GM10266 (cell line): Measurements from ENCODE around the gene UNKL.

Experiments used
- DNase-seq: peaks from one replicate; pipeline ENCODE4 v3.0.0; 2012; ENCODE audit errors: extremely low spot score
- CTCF ChIP-seq: IDR thresholded peaks from 2 replicates; pipeline ENCODE4 v1.5.1; 2012; ENCODE audit warnings: mild to moderate bottlenecking, low read depth; ENCODE audit not compliant: control insufficient read depth, insufficient read depth; ENCODE audit errors: missing control alignments

UNKL gene

GRCh38 chr16:1324286-1324826, 90.1 kb downstream of the UNKL start:
- TF ChIP-seq CTCF: no peak
- no peak for DNase-seq

DNA sequence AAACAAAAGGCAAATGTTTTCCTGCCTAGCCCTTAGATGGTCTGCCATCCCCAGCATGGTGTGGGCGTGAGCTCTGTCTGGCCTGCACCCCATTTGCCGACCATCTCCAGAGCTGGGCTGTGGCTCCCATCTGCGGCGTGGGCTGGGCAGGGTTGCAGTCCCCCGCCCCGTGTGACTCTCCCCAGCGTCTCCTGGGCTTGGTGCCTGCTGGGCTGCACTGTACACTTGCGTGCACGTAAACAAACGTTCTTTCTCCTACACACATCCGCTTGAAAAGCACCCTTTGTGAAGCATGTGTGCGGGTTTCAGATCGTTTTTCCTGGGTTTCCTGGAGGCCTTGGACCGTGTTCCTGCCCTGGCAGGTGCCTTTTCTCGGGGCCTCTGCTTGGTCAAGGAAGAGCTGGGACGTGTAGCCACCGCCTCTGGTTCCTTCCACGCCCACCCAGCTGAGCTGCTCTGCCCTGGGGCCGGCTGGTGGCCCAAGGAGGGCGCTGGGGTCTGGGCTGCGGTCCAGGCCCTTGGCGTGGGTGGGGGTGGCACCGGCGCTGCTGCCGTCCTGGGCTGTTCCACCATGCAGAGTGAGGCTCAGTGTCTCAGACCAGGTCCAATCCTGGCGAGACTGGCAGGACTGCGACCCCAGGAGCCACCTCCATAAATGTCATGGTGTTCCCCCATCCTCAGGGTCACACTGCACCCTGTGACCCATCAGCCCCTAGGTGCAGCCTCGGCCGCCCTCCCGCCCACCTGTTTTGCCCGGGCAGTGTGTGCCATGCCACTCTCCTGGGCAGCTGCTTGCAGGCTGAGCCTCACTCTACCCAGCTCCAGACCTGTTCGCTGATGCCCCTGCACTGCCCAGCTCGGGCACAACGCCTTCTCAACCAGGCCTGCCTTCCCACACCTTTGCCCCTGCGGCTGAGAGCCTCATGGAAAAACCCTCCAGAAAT, 90.9 kb downstream of the UNKL start:
- DNase-seq: no peak

GRCh38 chr16:1322407-1322806, 92.1 kb downstream of the UNKL start:
- DNase-seq: no peak
- no peak for TF ChIP-seq CTCF

More for the DNA sequence above, 90.9 kb downstream of the UNKL start:
- TF ChIP-seq CTCF: no peak

GRCh38 chr16:1320658-1321240, 93.8 kb downstream of the UNKL start:
- TF ChIP-seq CTCF: no peak
- no peak for DNase-seq

DNA sequence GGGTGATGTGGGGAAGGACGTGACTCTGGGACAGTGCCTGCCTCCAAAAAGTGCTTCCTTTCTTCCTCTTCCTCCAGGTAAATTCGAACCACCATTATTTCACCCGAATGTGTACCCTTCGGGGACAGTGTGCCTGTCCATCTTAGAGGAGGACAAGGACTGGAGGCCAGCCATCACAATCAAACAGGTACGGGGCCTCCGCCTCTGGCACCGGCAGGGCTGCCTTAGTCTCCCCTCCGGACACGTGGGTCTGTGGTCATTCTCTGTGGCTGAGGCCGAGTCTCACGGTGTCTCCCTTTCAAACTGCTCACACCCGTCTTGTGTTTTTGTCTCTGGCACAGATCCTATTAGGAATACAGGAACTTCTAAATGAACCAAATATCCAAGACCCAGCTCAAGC, 94.4 kb downstream of the UNKL start:
- no peak for DNase-seq
- TF ChIP-seq CTCF: no peak

GRCh38 chr16:1319041-1319440, 95.5 kb downstream of the UNKL start:
- TF ChIP-seq CTCF: no peak
- no peak for DNase-seq

GRCh38 chr16:1318268-1318545, 96.3 kb downstream of the UNKL start:
- TF ChIP-seq CTCF: no peak
- no peak for DNase-seq
